Ovary (tissue), 3 donors: Measurements from ENCODE around the gene SLC7A1.

ENCODE experiments used
- EP300 ChIP-seq: sonication (generic); formaldehyde crosslinking; IDR thresholded peaks from one replicate; pipeline ENCODE4 v1.6.1; 2017; ENCODE audit warnings: antibody characterized with exemption
- POLR2A ChIP-seq: fragments of 450-650 bp; IDR thresholded peaks from one replicate; pipeline ENCODE4 v1.6.1; 2017; ENCODE audit warnings: antibody characterized with exemption, mild to moderate bottlenecking, moderate library complexity
- TF ChIP-seq, protein P1 (sequence below), 3 donors: fragments of 450-650 bp in 2 of 3; fragments of 200-600 bp in 1 of 3; IDR thresholded peaks; one replicate each; pipeline versions ENCODE4 v1.5.1 to v1.8.0; 2016 to 2022; ENCODE audit warnings: antibody characterized with exemption in 3 of 3, mild to moderate bottlenecking in 1 of 3
- donor health status: DM: no; HTN: no; CAD: no.

DNA sequence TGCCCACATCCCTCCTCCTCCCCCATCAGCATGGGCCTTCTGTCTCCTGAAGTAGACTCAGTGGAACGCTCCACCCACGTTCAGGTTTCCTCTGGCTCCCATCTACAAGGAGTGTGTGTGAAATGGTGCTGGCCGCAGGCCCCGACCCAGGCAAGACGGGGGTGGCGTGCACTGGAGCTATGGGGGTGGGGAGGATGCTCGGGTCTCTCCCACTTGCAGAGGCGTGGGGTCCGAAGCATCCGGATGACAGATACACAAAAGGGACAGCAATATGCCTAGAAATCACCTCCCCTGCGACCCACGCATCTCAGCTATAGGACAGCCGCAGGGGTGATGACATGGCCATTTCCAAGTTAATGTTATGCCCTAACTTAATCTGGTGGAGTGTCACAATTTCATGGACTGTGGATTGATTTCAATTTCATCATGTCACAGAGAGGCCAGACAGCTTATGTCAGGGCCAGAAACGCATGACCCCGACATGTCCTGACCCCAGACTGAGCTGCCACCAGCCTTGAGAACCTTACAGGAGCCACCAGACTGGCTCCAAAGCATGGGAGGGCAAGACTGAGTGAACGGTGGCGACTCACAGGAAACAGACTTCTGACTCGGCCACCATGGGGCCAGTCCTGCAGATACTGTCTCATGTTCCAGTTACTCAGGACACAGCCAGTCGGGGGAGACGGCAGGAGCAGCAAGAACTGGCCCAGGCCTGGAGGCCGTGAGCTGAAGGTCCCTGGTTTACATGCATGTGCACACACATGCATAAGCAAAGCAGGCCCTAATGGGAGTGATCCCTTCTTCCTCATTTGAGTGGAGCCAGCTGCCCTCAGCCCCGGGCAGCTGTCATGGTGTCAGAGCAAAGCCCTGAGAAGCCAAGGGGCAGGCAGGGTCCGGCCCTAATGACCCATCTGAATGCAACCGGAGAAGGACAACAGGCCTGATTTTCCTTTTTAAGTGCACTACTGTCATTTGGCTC lies 82.2 kb downstream of the SLC7A1 start:
- TF ChIP-seq POLR2A (no peak), EP300 (no peak)
- TF ChIP-seq, protein P1, sequence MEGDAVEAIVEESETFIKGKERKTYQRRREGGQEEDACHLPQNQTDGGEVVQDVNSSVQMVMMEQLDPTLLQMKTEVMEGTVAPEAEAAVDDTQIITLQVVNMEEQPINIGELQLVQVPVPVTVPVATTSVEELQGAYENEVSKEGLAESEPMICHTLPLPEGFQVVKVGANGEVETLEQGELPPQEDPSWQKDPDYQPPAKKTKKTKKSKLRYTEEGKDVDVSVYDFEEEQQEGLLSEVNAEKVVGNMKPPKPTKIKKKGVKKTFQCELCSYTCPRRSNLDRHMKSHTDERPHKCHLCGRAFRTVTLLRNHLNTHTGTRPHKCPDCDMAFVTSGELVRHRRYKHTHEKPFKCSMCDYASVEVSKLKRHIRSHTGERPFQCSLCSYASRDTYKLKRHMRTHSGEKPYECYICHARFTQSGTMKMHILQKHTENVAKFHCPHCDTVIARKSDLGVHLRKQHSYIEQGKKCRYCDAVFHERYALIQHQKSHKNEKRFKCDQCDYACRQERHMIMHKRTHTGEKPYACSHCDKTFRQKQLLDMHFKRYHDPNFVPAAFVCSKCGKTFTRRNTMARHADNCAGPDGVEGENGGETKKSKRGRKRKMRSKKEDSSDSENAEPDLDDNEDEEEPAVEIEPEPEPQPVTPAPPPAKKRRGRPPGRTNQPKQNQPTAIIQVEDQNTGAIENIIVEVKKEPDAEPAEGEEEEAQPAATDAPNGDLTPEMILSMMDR (IDR thresholded peaks at IDR 0.05) = no peak
